GM18526 (cell line): ENCODE results near the gene PRCD.

Experiments
- POLR2A ChIP-seq: IDR thresholded peaks from 3 replicates; pipeline ENCODE4 v1.6.1; 2011; ENCODE audit not compliant: insufficient read length; ENCODE audit errors: extremely low read depth

Gene PRCD

GRCh38 chr17:76570457-76570856 is 30.6 kb downstream of the PRCD start:
- TF ChIP-seq POLR2A, result no peak

- TF ChIP-seq POLR2A, result no peak
These were observed 31.1 kb downstream of the PRCD start for GRCh38 chr17:76570877-76571471.

- no peak for TF ChIP-seq POLR2A
These were observed 32.5 kb downstream of the PRCD start for GRCh38 chr17:76572201-76572910.

- TF ChIP-seq POLR2A, result no peak
These were observed 33.3 kb downstream of the PRCD start for GRCh38 chr17:76573096-76573495.

GRCh38 chr17:76574166-76574565 is 34.3 kb downstream of the PRCD start:
- no peak for TF ChIP-seq POLR2A

- TF ChIP-seq POLR2A, result no peak
These were observed 35.7 kb downstream of the PRCD start for GRCh38 chr17:76575570-76575969.

- no peak for TF ChIP-seq POLR2A
These were observed 36.3 kb downstream of the PRCD start for GRCh38 chr17:76576189-76576588.

- no peak for TF ChIP-seq POLR2A
These were observed 38.0 kb downstream of the PRCD start for GRCh38 chr17:76577876-76578275.

- TF ChIP-seq POLR2A, result no peak
These were observed 38.5 kb downstream of the PRCD start for GRCh38 chr17:76578376-76578775.

GRCh38 chr17:76579281-76579680 is 39.4 kb downstream of the PRCD start:
- TF ChIP-seq POLR2A, result no peak

GRCh38 chr17:76581515-76581914 is 41.7 kb downstream of the PRCD start:
- no peak for TF ChIP-seq POLR2A

GRCh38 chr17:76582660-76583059 is 42.8 kb downstream of the PRCD start:
- TF ChIP-seq POLR2A, result no peak

- no peak for TF ChIP-seq POLR2A
These were observed 44.7 kb downstream of the PRCD start for GRCh38 chr17:76584427-76585032.

GRCh38 chr17:76585033-76585648 is 45.3 kb downstream of the PRCD start:
- no peak for TF ChIP-seq POLR2A

GRCh38 chr17:76585649-76586593 is 46.1 kb downstream of the PRCD start, which contains the start of gene ST6GALNAC2:
Gene ST6GALNAC2 (minus strand): TSS chr17:76585860. CDS start chr17:76585808, 52 bp downstream.
- no peak for TF ChIP-seq POLR2A
